DOHH2 (cell line): ENCODE data around the gene PCYT2.

ENCODE experiments used
- EZH2phosphoT487 ChIP-seq: fragments of 200-600 bp; sonication (generic); IDR thresholded peaks from 2 replicates; pipeline ENCODE4 v1.6.1; 2017; ENCODE audit warnings: borderline replicate concordance, mild to moderate bottlenecking, antibody characterized with exemption, low read length, moderate library complexity, mixed read lengths
- TF ChIP-seq, protein P1 (sequence below): fragments of 200-600 bp; sonication (generic); IDR thresholded peaks from one replicate; pipeline ENCODE4 v1.5.1; 2014; ENCODE audit warnings: antibody characterized with exemption, mild to moderate bottlenecking, low read depth, low read length; ENCODE audit not compliant: poor library complexity, severe bottlenecking

DNA sequence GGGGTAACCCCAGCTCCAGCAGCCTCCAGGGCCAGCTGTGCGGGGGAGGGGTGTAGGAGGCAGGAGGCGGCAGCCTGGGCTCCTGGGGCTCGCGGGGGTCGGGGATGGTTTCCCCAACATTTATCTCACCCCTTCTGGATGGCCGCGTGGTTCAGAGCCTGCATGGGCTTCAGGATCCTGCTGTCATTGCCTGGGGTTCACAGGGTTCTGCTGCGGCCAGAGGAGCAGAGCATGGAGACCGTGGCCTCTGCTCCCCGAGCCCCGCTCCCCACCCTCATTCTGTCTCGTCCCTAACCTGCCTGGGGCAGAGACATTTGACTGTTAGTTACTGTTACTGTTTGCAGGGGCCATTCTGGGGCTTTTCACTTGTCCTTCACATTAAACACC is 31.0 kb upstream of the PCYT2 start:
- TF ChIP-seq, protein P1, sequence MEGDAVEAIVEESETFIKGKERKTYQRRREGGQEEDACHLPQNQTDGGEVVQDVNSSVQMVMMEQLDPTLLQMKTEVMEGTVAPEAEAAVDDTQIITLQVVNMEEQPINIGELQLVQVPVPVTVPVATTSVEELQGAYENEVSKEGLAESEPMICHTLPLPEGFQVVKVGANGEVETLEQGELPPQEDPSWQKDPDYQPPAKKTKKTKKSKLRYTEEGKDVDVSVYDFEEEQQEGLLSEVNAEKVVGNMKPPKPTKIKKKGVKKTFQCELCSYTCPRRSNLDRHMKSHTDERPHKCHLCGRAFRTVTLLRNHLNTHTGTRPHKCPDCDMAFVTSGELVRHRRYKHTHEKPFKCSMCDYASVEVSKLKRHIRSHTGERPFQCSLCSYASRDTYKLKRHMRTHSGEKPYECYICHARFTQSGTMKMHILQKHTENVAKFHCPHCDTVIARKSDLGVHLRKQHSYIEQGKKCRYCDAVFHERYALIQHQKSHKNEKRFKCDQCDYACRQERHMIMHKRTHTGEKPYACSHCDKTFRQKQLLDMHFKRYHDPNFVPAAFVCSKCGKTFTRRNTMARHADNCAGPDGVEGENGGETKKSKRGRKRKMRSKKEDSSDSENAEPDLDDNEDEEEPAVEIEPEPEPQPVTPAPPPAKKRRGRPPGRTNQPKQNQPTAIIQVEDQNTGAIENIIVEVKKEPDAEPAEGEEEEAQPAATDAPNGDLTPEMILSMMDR, result no peak
- TF ChIP-seq EZH2phosphoT487, result no peak
